Stimulated activated naive CD4-positive, alpha-beta T cell (primary cell): ENCODE data around the gene OGDH.
"Not testable (repeated sequence)": the region's sequence is repeated elsewhere in the genome, so short reads cannot be mapped to it uniquely, and the experiment has no call there.

ENCODE experiments used
- DNase-seq, 6 experiments: peaks; one replicate each; lab custom pipeline; 2025; lab: John Stamatoyannopoulos, UW

OGDH gene

GRCh38 chr7:44606341-44607140 is at the start of gene OGDH:
OGDH (plus strand) TSS chr7:44606627; CDS start chr7:44624344, 17,717 bp downstream.
- peak; percentile 98 to 100 (median 100) for DNase-seq

GRCh38 chr7:44557485-44557884 is 48.9 kb upstream of the OGDH start:
- no peak for DNase-seq

- no peak for DNase-seq
These were observed 46.9 kb upstream of the OGDH start for GRCh38 chr7:44559485-44559884.

- DNase-seq, result no peak
These were observed 44.9 kb upstream of the OGDH start for GRCh38 chr7:44561481-44561880.

- DNase-seq, result no peak
These were observed 44.3 kb upstream of the OGDH start for GRCh38 chr7:44561962-44562621.

GRCh38 chr7:44562622-44562962 is 43.8 kb upstream of the OGDH start:
- DNase-seq, result not testable (repeated sequence)

GRCh38 chr7:44563171-44563679 is 43.2 kb upstream of the OGDH start:
- no peak for DNase-seq

- no peak for DNase-seq
These were observed 41.8 kb upstream of the OGDH start for GRCh38 chr7:44564606-44565005.

- DNase-seq, result peak; percentile 26 to 60 (median 48)
These were observed 41.2 kb upstream of the OGDH start for GRCh38 chr7:44565097-44565794.

GRCh38 chr7:44565795-44566559 is 40.5 kb upstream of the OGDH start:
- DNase-seq, result no peak

GRCh38 chr7:44566680-44567079 is 39.7 kb upstream of the OGDH start:
- DNase-seq, result no peak

- DNase-seq, result no peak
These were observed 38.5 kb upstream of the OGDH start for GRCh38 chr7:44567884-44568283.

GRCh38 chr7:44568771-44569560 is 37.5 kb upstream of the OGDH start:
- no peak for DNase-seq

- DNase-seq, result no peak
These were observed 36.5 kb upstream of the OGDH start for GRCh38 chr7:44569959-44570358.

- DNase-seq, result no peak
These were observed 33.7 kb upstream of the OGDH start for GRCh38 chr7:44572771-44573170.

- peak; percentile 78 to 92 (median 87) for DNase-seq
These were observed 32.8 kb upstream of the OGDH start, which contains the start of gene DDX56 for GRCh38 chr7:44573464-44574286. DDX56 (minus strand) TSS chr7:44573908; CDS start chr7:44573895, 13 bp downstream.

- peak in 1 of 6 experiments; percentile 31 for DNase-seq
These were observed 32.0 kb upstream of the OGDH start for GRCh38 chr7:44574287-44574872.

- DNase-seq, result no peak
These were observed 31.4 kb upstream of the OGDH start for GRCh38 chr7:44575054-44575453.

- DNase-seq, result no peak
These were observed 30.2 kb upstream of the OGDH start for GRCh38 chr7:44576228-44576627.
